Ascending aorta (tissue), 2 donors: ENCODE results near the gene PTPRC. TPM values are rescaled to one million over a fixed set of nuclear protein-coding genes. Genes with fewer than 3 reads are reported as not detected.

ENCODE experiments used
- DNase-seq, 2 donors: peaks; one replicate each; pipeline ENCODE4 v3.0.0-alpha.2; 2019; ENCODE audit warnings: low spot score in 2 of 2
- H3K27ac ChIP-seq, 2 donors: fragments of 200-600 bp; sonication (generic); one replicate each; pipeline ENCODE4 v1.5.1; 2016 to 2017; ENCODE audit warnings: mild to moderate bottlenecking in 1 of 2
- H3K27me3 ChIP-seq: fragments of 200-600 bp; sonication (generic); one replicate; pipeline ENCODE4 v1.5.1; 2017
- H3K36me3 ChIP-seq, 2 donors: fragments of 200-600 bp; sonication (generic); one replicate each; pipeline ENCODE4 v1.5.1; 2016
- H3K4me1 ChIP-seq, 2 donors: fragments of 200-600 bp; sonication (generic); one replicate each; pipeline ENCODE4 v1.5.1; 2016 to 2017; ENCODE audit warnings: mild to moderate bottlenecking in 1 of 2
- H3K4me3 ChIP-seq, 2 donors: fragments of 200-600 bp; sonication (generic); one replicate each; pipeline ENCODE4 v1.5.1; 2016 to 2017; ENCODE audit warnings: mild to moderate bottlenecking in 1 of 2
- H3K9me3 ChIP-seq, 2 donors: fragments of 200-600 bp; sonication (generic); one replicate each; pipeline ENCODE4 v1.5.1; 2016
- intact Hi-C: fragments of 100-400 bp; cut with DNase I; formaldehyde crosslinking; loops from one replicate; pipeline ENCODE4 v1.15.1; 2023
- total RNA-seq: library from RNA; depleted of rRNA; stranded (reverse); fragments of >200 nt; gene quantifications from one replicate; pipeline ENCODE4 v1.1.0, GENCODE V29; 2016
- TF ChIP-seq, protein P1 (sequence below), 3 experiments: fragments of 200-600 bp in 2 of 3; fragments of 450-650 bp in 1 of 3; sonication (generic) in 2 of 3; IDR thresholded peaks; one replicate each; pipeline ENCODE4 v1.5.1; 2016 to 2019; ENCODE audit warnings: antibody characterized with exemption in 3 of 3, mild to moderate bottlenecking in 1 of 3, moderate library complexity in 1 of 3

Gene PTPRC
- total RNA-seq, 1 donor from 2014 or later = 21.3 TPM

DNA sequence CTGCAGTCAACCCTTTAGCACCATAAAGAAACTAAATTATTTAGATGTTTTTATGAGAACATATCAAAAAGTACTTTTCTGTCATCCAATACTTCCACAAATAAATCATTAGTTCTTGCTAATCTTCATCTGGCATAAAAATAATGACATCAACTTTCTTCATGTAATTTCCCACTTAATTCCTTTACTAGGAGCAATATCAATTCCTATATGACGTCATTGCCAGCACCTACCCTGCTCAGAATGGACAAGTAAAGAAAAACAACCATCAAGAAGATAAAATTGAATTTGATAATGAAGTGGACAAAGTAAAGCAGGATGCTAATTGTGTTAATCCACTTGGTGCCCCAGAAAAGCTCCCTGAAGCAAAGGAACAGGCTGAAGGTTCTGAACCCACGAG is 116.9 kb downstream of the PTPRC start:
- H3K4me3 ChIP-seq = no peak overlapping the region
- no peaks in the 10 kb centered on the region for H3K36me3 ChIP-seq
- no peaks in the 10 kb centered on the region for H3K4me1 ChIP-seq
- TF ChIP-seq, protein P1, sequence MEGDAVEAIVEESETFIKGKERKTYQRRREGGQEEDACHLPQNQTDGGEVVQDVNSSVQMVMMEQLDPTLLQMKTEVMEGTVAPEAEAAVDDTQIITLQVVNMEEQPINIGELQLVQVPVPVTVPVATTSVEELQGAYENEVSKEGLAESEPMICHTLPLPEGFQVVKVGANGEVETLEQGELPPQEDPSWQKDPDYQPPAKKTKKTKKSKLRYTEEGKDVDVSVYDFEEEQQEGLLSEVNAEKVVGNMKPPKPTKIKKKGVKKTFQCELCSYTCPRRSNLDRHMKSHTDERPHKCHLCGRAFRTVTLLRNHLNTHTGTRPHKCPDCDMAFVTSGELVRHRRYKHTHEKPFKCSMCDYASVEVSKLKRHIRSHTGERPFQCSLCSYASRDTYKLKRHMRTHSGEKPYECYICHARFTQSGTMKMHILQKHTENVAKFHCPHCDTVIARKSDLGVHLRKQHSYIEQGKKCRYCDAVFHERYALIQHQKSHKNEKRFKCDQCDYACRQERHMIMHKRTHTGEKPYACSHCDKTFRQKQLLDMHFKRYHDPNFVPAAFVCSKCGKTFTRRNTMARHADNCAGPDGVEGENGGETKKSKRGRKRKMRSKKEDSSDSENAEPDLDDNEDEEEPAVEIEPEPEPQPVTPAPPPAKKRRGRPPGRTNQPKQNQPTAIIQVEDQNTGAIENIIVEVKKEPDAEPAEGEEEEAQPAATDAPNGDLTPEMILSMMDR (IDR thresholded peaks at IDR 0.05) = no peak
- intact Hi-C loops = no loop called here
- H3K27me3 ChIP-seq = no peaks in the 10 kb centered on the region
- no peak overlapping the region for H3K27ac ChIP-seq
- DNase-seq = no peak
- H3K9me3 ChIP-seq = no peaks in the 10 kb centered on the region

DNA sequence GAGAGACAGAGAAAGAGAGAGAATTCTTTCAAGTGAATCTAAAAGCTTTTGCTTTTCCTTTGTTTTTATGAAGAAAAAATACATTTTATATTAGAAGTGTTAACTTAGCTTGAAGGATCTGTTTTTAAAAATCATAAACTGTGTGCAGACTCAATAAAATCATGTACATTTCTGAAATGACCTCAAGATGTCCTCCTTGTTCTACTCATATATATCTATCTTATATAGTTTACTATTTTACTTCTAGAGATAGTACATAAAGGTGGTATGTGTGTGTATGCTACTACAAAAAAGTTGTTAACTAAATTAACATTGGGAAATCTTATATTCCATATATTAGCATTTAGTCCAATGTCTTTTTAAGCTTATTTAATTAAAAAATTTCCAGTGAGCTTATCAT is 117.6 kb downstream of the PTPRC start:
- Histone ChIP-seq H3K4me3 (no peak overlapping the region), H3K27me3 (no peaks in the 10 kb centered on the region), H3K4me1 (no peaks in the 10 kb centered on the region), H3K9me3 (no peaks in the 10 kb centered on the region), H3K36me3 (no peaks in the 10 kb centered on the region), H3K27ac (no peak overlapping the region)
- TF ChIP-seq, protein P1 (IDR thresholded peaks at IDR 0.05) = peak in 1 of 3 experiments; percentile 24
- intact Hi-C loops = no loop called here
- no peak for DNase-seq

DNA sequence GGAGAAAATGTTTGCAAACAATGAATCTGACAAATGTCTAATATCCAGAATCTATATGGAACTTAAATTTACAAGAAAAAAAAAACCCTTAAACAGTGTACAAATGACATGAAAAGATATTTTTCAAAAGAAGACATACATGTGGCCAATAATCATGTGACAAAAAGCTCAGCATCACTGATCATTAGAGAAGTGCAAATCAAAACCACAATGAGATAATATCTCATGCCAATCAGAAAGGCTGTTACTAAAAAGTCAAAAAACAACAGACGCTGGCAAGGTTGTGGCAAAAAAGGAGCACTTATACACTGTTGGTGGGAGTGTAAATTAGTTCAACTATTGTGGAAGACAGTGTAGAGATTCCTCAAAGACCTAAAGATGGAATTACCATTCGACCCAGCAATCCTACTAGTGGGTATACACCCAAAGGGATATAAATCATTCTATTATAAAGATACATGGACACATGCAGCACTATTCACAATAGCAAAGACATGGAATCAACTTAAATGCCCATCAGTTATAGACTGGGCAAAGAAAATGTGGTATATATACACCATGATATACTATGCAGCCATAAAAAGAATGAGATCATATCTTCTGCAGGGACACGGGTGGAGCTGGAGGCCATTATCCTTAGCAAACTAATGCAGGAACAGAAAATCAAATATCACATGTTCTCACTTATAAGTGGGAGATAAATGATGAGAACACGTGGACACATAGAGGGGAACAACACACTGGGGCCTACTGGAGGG is 123.2 kb downstream of the PTPRC start:
- intact Hi-C loops = no loop called here
- DNase-seq = no peak

DNA sequence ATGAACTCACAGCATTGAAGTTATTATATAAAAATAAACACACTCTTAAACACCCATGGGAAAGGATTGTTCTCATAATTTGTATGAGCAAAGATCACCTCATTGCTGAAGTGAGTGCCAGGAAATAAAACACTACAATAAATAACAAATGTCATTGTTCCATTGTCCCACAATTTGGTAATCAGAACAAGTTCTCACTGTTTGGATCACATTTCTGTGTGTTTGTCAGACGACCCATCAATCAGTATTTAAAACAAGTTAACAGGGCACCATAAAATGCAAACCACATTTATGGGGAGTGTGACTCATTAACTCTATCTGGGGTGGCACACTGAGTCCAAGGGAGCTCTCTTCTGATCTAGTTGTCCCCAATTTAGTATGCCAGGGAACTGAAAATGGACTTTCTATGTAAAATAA is 124.5 kb downstream of the PTPRC start:
- no peak for DNase-seq
- Histone ChIP-seq H3K27ac (no peak overlapping the region), H3K36me3 (no peaks in the 10 kb centered on the region), H3K4me3 (no peak overlapping the region), H3K4me1 (no peaks in the 10 kb centered on the region), H3K27me3 (no peaks in the 10 kb centered on the region), H3K9me3 (no peaks in the 10 kb centered on the region)
- intact Hi-C loops = no loop called here
- TF ChIP-seq, protein P1 (IDR thresholded peaks at IDR 0.05) = no peak

More for the DNA sequence above, 123.2 kb downstream of the PTPRC start:
- H3K27ac ChIP-seq = no peak overlapping the region
- H3K4me1 ChIP-seq = no peaks in the 10 kb centered on the region
- H3K4me3 ChIP-seq = no peak overlapping the region
- H3K27me3 ChIP-seq = no peaks in the 10 kb centered on the region
- H3K9me3 ChIP-seq = no peaks in the 10 kb centered on the region
- H3K36me3 ChIP-seq = no peaks in the 10 kb centered on the region
- TF ChIP-seq, protein P1 (IDR thresholded peaks at IDR 0.05) = no peak

- no peaks in the 10 kb centered on the region for H3K36me3 ChIP-seq
- TF ChIP-seq, protein P1 (IDR thresholded peaks at IDR 0.05) = no peak
- no peaks in the 10 kb centered on the region for H3K4me1 ChIP-seq
- no peak overlapping the region for H3K4me3 ChIP-seq
- DNase-seq = no peak
- intact Hi-C loops = no loop called here
- H3K27me3 ChIP-seq = no peaks in the 10 kb centered on the region
- H3K27ac ChIP-seq = no peak overlapping the region
- H3K9me3 ChIP-seq = no peaks in the 10 kb centered on the region
These were observed 125.9 kb downstream of the PTPRC start for GRCh38 chr1:198764748-198765147.
